B cell (primary cell): ENCODE measurements around the gene YY1. TPM values are rescaled to one million over a fixed set of nuclear protein-coding genes. Genes with fewer than 3 reads are reported as not detected.

Experiments used
- ATAC-seq: fragments of 200-7000 bp; cut with Tn5 transposase; one replicate; pipeline ENCODE4 v1.10.0; 2021; ENCODE audit warnings: low read depth, mild to moderate bottlenecking, moderate number of reproducible peaks, moderate library complexity
- CTCF ChIA-PET: fragments of 350-600 bp; sonication (Branson Sonifier 250); formaldehyde crosslinking; loops from one replicate; lab custom pipeline; 2021; ENCODE audit warnings: antibody characterized with exemption, inconsistent platforms; lab: Charles Lee
- POLR2A ChIA-PET: fragments of 350-600 bp; sonication (Branson Sonifier 250); formaldehyde crosslinking; loops from one replicate; lab custom pipeline; 2021; ENCODE audit warnings: antibody characterized with exemption; lab: Charles Lee
- DNase-seq: peaks from one replicate; pipeline ENCODE4 v3.0.0; 2013
- H2AFZ ChIP-seq: 2 replicates; pipeline ENCODE4 v1.6.1; 2012; ENCODE audit warnings: mild to moderate bottlenecking, low read depth, low read length; ENCODE audit not compliant: insufficient read depth, poor library complexity, severe bottlenecking
- H3K27ac ChIP-seq, 2 donors: 1 replicate in 1 of 2; 2 replicates in 1 of 2; pipeline ENCODE4 v1.5.1; 2012 to 2013; ENCODE audit warnings: low read length in 2 of 2, mild to moderate bottlenecking in 2 of 2, moderate library complexity in 1 of 2
- H3K27me3 ChIP-seq, 4 experiments: fragments of 200-600 bp in 1 of 4; sonication (generic) in 1 of 4; replicated peaks in 1 of 4; 1 replicate in 2 of 4; 2 replicates in 2 of 4; pipeline versions ENCODE4 v1.6.1 to v1.7.0; 2013 to 2016; ENCODE audit warnings: low read length in 3 of 4, mild to moderate bottlenecking in 2 of 4, mixed read lengths in 1 of 4, moderate library complexity in 1 of 4; ENCODE audit not compliant: insufficient read depth in 4 of 4, control insufficient read depth in 3 of 4; ENCODE audit errors: control extremely low read depth in 1 of 4
- H3K36me3 ChIP-seq, 2 experiments: replicated peaks in 1 of 2; 1 replicate in 1 of 2; 2 replicates in 1 of 2; pipeline versions ENCODE4 v1.6.1 to v1.7.1; 2013; ENCODE audit warnings: low read length in 1 of 2; ENCODE audit not compliant: insufficient read depth in 2 of 2, control insufficient read depth in 1 of 2; ENCODE audit errors: control extremely low read depth in 1 of 2, extremely low read depth in 1 of 2
- H3K4me1 ChIP-seq, 2 donors: fragments of 200-600 bp in 1 of 2; sonication (generic) in 1 of 2; 1 replicate in 1 of 2; 2 replicates in 1 of 2; pipeline versions ENCODE4 v1.5.1 to v1.6.1; 2013 to 2017; ENCODE audit warnings: low read length in 2 of 2; ENCODE audit not compliant: control insufficient read depth in 2 of 2, insufficient read depth in 2 of 2
- H3K4me2 ChIP-seq: replicated peaks from 2 replicates; pipeline ENCODE3; 2012; ENCODE audit warnings: mild to moderate bottlenecking, low read depth, low read length; ENCODE audit not compliant: poor library complexity, severe bottlenecking
- H3K4me3 ChIP-seq, 5 experiments: fragments of 200-600 bp in 1 of 5; sonication (generic) in 1 of 5; 1 replicate in 3 of 5; 2 replicates in 2 of 5; pipeline versions ENCODE4 v1.5.1 to v1.7.0; 2011 to 2016; ENCODE audit warnings: low read length in 4 of 5, mild to moderate bottlenecking in 4 of 5, low read depth in 2 of 5, control low read depth in 1 of 5, moderate library complexity in 1 of 5; ENCODE audit not compliant: insufficient read depth in 1 of 5; ENCODE audit errors: control extremely low read depth in 1 of 5, extremely low read depth in 1 of 5
- H3K79me2 ChIP-seq: fragments of 200-600 bp; sonication (generic); one replicate; pipeline ENCODE4 v1.6.0; 2016; ENCODE audit warnings: low read length; ENCODE audit not compliant: control insufficient read depth, insufficient read depth
- H3K9ac ChIP-seq: fragments of 200-600 bp; sonication (generic); 2 replicates; pipeline ENCODE4 v1.6.1; 2017; ENCODE audit warnings: mild to moderate bottlenecking, low read length, moderate library complexity
- H3K9me3 ChIP-seq, 3 donors: one replicate each; pipeline versions ENCODE4 v1.6.1 to v1.7.1; 2013; ENCODE audit warnings: low read length in 2 of 3; ENCODE audit not compliant: control insufficient read depth in 2 of 3, insufficient read depth in 1 of 3; ENCODE audit errors: control extremely low read depth in 1 of 3
- H4K20me1 ChIP-seq: 2 replicates; pipeline ENCODE4 v1.6.0; 2012; ENCODE audit warnings: mild to moderate bottlenecking, low read length; ENCODE audit not compliant: insufficient read depth, control insufficient read depth, poor library complexity, severe bottlenecking
- H3K27ac Mint-ChIP-seq: one replicate; pipeline ENCODE4 v1.8.0; 2021; ENCODE audit warnings: mixed read lengths
- H3K27me3 Mint-ChIP-seq: one replicate; pipeline ENCODE4 v1.8.0; 2021; ENCODE audit warnings: mixed read lengths
- H3K4me1 Mint-ChIP-seq: one replicate; pipeline ENCODE4 v1.8.0; 2021; ENCODE audit warnings: mixed read lengths
- H3K4me3 Mint-ChIP-seq: one replicate; pipeline ENCODE4 v1.8.0; 2021; ENCODE audit warnings: mixed read lengths
- H3K9me3 Mint-ChIP-seq: one replicate; pipeline ENCODE4 v1.8.0; 2022; ENCODE audit warnings: mixed read lengths; ENCODE audit not compliant: insufficient read depth
- CTCF ChIP-seq: fragments of 200-600 bp; IDR thresholded peaks from one replicate; pipeline ENCODE4 v1.8.0; 2022; ENCODE audit warnings: antibody characterized with exemption, mild to moderate bottlenecking
- EZH2 ChIP-seq: IDR thresholded peaks from 2 replicates; pipeline ENCODE4 v1.6.1; 2012; ENCODE audit warnings: borderline replicate concordance, low read depth, mild to moderate bottlenecking, moderate library complexity, low read length; ENCODE audit not compliant: insufficient read depth, poor library complexity, severe bottlenecking
- WGBS: methylation state at CpG from one replicate; pipeline ENCODE4 v1.1.5; 2013; ENCODE audit warnings: missing lambda C conversion rate; ENCODE audit not compliant: insufficient coverage; 5-methylcytosine and 5-hydroxymethylcytosine counted together
- intact Hi-C: fragments of 100-400 bp; cut with micrococcal nuclease; formaldehyde crosslinking; loops from one replicate; pipeline ENCODE4 v1.10.0; 2022
- polyA plus RNA-seq: library from polyadenylated mRNA; depleted of rRNA; stranded (reverse); fragments of >200 nt; gene quantifications from 2 replicates; pipeline ENCODE4 v1.2.3, GENCODE V29; 2012
- total RNA-seq, 2 donors: library from RNA; stranded (reverse); fragments of 120-200 nt in 1 of 2; gene quantifications; 1 replicate in 1 of 2; 2 replicates in 1 of 2; pipeline versions ENCODE4 v1.2.3 to v1.2.4, GENCODE V29; 2013 to 2022

Gene YY1
- total and polyA plus RNA-seq, 2 donors (not counting 1 experiment from before 2014, with no cell fraction given), result 24.0 to 91.4 TPM

DNA sequence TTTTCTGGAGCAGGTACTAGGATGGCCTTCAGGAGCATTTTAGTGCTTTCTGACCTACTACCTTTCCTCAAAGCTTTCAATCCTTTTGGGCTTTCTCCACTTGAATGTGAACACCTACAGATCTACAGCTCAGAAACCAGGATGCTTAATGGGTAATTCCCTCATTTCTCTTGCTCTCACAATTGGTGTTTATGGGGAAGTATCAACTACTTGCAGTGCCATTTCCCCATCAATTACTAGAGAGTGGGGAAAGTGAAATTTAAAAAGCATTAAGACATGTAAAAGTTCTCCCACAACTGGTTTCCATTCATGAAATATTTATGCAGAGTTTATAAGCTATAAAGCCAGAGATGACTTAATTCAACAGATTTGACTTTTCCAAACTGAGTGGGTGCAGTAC lies 2.1 kb upstream of the YY1 start:
- peak overlapping the region in 2 of 5 experiments; percentile 6 to 66 for H3K4me3 ChIP-seq
- CTCF ChIA-PET, result interaction anchor here (0.8 to 5.5 kb wide), 5 partner anchors 10 to 141 kb away, joined by 3 to 31 read pairs (median 4); no protein-coding TSS in a partner anchor
- ATAC-seq (no peak), DNase-seq (no peak)
- peak overlapping the region; percentile 97 for H3K4me3 Mint-ChIP-seq
- peaks cover 25% of the 10 kb centered on the region in 2 donors for H3K4me1 ChIP-seq
- H3K79me2 ChIP-seq, result peaks cover 82% of the 10 kb centered on the region
- peak overlapping the region; percentile 96 for H3K9ac ChIP-seq
- TF ChIP-seq CTCF (no peak), EZH2 (no peak)
- H3K4me1 Mint-ChIP-seq, result peaks cover 44% of the 10 kb centered on the region
- POLR2A ChIA-PET, result interaction anchor here (1.4 to 2.7 kb wide), 2 partner anchors 15 to 138 kb away, joined by 4 to 8 read pairs; a partner anchor contains a TSS
- H3K27me3 Mint-ChIP-seq, result no peaks in the 10 kb centered on the region
- H3K4me2 ChIP-seq, result peak overlapping the region; percentile 76
- H3K27ac ChIP-seq, result peak overlapping the region in 1 of 2 donors; percentile 97
- H4K20me1 ChIP-seq, result peaks cover 34% of the 10 kb centered on the region
- H3K36me3 ChIP-seq, result peaks cover 0 to 4% of the 10 kb centered on the region in 2 experiments
- peak overlapping the region; percentile 18 for H2AFZ ChIP-seq
- no peaks in the 10 kb centered on the region for H3K9me3 Mint-ChIP-seq
- no peaks in the 10 kb centered on the region for H3K9me3 ChIP-seq
- intact Hi-C loops, result loop anchor here (1.0 kb wide), 1 partner anchor 16 kb away; no protein-coding TSS in a partner anchor
- no peaks in the 10 kb centered on the region for H3K27me3 ChIP-seq
- H3K27ac Mint-ChIP-seq, result peak overlapping the region; percentile 90

- ChIA-PET POLR2A (interaction anchor here (0.6 to 2.7 kb wide), 3 partner anchors 16 to 1850 kb away, joined by 4 to 10 read pairs (median 8); no protein-coding TSS in a partner anchor), CTCF (interaction anchor here (0.8 to 0.9 kb wide), 2 partner anchors 11 to 13 kb away, joined by 3 read pairs; no protein-coding TSS in a partner anchor)
- peak overlapping the region; percentile 96 for H3K9ac ChIP-seq
- intact Hi-C loops, result loop anchor here (1.0 kb wide), 4 partner anchors 17 to 173 kb away; partner anchors contain the start of genes EVL, SLC25A29 and WDR25
- no peak for ATAC-seq
- peaks cover 40% of the 10 kb centered on the region for H4K20me1 ChIP-seq
- Mint-ChIP-seq H3K4me1 (peaks cover 51% of the 10 kb centered on the region), H3K27ac (peak overlapping the region; percentile 90), H3K9me3 (no peaks in the 10 kb centered on the region), H3K27me3 (no peaks in the 10 kb centered on the region), H3K4me3 (peak overlapping the region; percentile 97)
- H3K36me3 ChIP-seq, result no peaks in the 10 kb centered on the region
- H2AFZ ChIP-seq, result peak overlapping the region; percentile 75
- peaks cover 82% of the 10 kb centered on the region for H3K79me2 ChIP-seq
- no peak for DNase-seq
- peak overlapping the region; percentile 76 for H3K4me2 ChIP-seq
- peak overlapping the region; percentile 46 to 88 (median 68) for H3K4me3 ChIP-seq
- H3K4me1 ChIP-seq, result peaks cover 29 to 31% of the 10 kb centered on the region in 2 donors
- TF ChIP-seq EZH2, result no peak
- no peaks in the 10 kb centered on the region for H3K27me3 ChIP-seq
- under 1% methylated on average over 64 of the region's 64 CpGs for WGBS
- no peaks in the 10 kb centered on the region for H3K9me3 ChIP-seq
- H3K27ac ChIP-seq, result peak overlapping the region; percentile 62 to 97
These were observed 1.1 kb upstream of the YY1 start for GRCh38 chr14:100237735-100238418.
